HG03280 (cell line): ENCODE data around the gene NOS1AP.
"Not testable (repeated sequence)": the region's sequence is repeated elsewhere in the genome, so short reads cannot be mapped to it uniquely, and the experiment has no call there.

Experiments used
- ATAC-seq: cut with Tn5 transposase; IDR thresholded peaks from one replicate; pipeline ENCODE4 v1.9.1; 2021; ENCODE audit warnings: mild to moderate bottlenecking, moderate library complexity; ENCODE audit not compliant: unreplicated experiment

The NOS1AP gene

DNA sequence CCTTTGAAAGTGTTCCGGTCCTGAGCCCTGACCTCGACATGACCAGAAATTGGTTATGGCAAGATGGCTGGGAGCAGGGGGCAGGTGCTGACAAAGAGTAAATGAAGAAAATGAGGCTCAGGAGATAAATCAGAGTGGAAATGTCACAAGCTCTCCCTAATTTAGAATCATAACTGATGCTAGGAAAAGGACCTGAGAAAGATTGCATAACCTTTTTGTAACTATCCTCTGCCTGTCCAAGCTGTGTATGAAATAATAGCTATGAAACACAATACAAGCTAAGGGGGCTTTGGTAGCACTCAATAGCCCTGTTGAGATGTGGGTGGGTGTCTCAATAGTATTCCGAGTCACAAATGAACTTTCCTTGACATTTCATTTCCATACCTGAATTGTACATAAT, 12.9 kb upstream of the NOS1AP start:
- no peak for ATAC-seq

DNA sequence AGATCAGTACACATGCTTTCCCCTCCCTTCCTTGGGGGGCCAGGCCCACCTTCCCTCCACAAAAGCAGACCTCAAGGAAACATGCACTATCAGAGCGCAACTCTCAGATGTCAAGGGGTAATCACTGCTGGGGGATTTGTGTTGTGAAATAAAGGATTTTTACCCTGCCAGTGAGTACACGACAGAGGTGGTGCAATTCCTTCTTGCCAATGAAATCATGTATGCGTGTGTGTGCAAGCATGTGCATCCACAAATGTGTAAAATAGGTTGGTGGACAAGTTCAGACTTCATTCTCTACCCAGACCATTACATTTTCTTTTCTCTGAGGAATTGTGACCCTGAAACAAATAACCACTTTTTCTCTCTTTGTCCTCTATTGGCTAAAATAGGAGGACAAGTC, 9.8 kb upstream of the NOS1AP start:
- no peak for ATAC-seq

DNA sequence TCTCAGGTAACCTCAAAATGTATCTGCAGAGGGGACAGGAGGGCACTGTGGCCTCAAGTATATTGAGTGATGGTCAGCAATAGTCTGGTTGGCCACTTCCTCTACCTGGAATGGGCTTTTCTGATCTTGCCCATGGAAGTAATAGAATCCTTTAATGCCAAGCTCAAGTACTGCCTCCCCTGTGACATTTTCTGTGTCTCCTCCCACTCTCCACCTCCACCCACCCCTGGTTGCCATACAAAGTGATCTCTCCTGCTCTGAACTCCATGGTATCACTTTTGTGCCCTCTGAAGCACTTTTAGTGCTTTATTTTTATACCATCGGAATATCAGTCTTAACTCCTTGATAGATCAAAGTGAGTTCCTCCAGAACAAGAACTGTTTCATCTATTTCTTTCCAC, 9.2 kb upstream of the NOS1AP start:
- ATAC-seq, result no peak

DNA sequence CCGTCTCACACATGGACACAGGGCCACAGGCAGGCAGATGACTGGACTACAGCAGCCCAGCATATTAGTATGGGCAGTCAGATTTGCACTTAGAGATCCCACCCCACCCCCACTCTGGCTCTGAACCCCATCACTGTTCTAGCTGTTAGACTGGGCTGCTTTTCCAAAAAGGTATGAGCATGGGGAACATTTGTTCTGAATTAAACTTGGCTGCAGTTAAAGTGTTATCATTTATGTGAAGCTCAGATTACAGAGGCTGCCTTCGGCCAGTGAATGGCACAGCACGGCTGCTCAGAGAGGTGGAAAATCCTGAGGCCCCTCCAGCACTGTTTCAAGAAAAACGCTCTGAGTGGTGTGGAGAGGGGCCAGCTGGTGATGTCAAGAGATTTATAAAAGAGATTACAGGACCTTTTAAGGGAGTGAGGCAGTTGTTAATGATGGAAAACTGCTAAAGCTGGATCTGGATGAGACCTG, 6.9 kb upstream of the NOS1AP start:
- no peak for ATAC-seq

DNA sequence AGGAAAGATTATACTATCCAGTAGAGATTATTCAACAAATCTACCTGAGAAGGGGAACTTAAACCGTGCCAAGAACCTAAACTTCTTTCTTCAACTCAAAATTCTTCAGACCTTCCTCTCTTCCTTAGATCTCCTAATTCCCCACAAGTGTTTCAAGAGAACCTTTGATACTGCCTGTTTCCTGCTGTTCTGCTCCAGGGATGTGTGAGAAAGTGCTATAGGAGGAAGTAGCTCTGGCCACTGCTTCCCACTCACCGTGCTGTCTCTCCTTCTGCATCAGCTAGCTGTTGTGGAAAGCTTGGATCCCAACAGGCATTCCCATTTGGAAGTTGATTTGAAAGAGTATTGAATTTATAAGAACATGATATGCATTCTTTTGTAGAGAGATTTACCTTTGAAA, 4.5 kb upstream of the NOS1AP start:
- no peak for ATAC-seq

DNA sequence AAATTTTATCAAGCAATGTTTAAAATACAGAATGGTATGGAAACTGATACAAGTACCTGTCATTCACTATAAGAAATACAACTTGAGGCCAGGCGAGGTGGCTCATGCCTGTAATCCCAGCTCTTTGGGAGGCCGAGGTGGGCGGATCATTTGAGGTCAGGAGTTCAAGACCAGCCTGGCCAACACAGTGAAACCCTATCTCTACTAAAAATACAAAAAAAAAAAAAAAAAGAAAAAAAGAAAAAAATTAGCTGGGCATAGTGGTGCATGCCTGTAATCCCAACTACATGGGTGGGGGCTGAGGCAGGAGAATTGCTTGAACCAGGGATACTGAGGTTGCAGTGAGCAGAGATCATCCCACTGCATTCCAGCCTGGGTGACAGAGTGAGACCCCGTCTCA, 2.7 kb upstream of the NOS1AP start:
- not testable (repeated sequence) for ATAC-seq

DNA sequence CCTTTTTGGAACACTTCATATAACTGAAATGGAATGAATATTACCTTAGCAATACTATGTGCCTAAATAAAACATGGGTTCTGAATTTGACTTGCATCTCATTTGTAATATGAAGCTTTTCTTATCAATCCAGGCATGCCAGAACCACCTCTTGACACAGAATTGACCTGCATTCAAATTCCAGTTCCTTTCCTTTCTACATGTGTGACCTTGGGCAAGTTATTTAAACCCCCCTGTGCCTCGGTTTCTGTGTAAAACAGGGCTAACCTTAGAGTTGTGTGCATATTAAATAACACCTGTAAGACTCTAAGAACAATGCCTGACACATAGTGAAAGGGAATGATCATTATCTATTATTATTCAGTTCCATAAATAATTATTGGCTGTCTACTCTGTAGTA, 2.0 kb upstream of the NOS1AP start:
- ATAC-seq, result no peak

DNA sequence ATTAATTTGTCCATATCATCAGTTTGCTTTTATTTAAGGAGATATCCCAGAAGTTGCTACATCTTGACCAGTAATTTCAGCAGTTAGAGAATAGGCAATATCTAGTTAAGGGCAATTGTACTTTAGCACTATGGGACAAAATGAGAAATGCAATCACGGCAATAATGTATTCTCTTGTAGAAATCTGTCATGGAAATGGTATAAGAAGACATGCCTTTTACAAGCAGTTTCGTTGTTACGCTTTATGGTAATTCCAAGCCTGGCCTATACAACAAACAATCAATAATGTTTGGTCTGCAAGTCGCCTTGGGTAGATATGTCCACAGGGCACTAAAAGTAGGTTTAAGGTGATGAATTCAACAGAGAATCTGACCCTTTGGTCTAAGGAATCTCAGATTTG, 1.2 kb upstream of the NOS1AP start:
- no peak for ATAC-seq

DNA sequence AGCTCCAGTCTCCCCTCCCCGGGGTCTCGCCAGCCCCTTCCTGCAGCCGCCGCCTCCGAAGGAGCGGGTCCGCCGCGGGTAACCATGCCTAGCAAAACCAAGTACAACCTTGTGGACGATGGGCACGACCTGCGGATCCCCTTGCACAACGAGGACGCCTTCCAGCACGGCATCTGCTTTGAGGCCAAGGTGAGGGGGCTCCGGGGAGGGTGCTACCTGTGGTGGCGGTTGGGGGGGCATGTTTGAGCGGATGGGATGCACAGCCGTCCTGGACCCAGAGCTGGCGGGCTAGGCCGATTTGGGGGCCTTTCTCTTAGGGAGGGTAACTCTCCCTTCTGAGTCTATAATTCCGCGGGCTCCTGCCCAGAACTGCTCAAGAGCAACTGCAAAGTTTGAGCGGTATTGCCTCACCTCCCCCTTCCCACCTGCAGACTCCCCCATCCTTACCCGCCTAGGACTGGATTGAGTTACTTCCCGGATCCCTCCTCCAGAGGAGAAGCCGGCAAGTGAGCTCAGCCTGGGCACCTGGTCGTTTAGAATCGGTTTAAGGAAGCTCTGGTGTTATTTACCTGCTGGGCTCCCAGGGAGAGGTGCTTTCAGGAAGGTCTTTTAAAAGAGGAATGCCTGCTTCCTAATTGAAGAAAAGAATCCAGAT, 730 bp downstream of the NOS1AP start:
- no peak for ATAC-seq

DNA sequence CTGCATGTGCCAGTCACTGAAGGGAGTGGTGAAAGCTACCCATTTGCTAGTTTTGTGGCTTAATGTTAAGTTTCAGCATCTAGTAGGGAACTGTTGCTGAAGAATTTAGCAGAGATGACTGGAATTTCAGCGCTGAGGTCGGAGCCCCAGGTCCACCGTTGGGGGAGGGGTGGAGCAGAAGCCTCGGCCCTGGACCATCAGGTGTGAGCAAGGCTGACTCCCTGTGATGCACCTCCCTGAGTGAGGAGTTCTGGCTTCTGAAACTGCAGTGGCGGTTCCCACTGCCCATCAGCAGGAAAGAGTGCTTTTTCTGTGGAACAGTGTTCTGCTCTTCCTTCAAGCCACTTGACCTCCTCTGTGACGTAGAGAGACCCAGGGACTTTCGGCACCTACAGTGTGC, 1.3 kb downstream of the NOS1AP start:
- no peak for ATAC-seq

DNA sequence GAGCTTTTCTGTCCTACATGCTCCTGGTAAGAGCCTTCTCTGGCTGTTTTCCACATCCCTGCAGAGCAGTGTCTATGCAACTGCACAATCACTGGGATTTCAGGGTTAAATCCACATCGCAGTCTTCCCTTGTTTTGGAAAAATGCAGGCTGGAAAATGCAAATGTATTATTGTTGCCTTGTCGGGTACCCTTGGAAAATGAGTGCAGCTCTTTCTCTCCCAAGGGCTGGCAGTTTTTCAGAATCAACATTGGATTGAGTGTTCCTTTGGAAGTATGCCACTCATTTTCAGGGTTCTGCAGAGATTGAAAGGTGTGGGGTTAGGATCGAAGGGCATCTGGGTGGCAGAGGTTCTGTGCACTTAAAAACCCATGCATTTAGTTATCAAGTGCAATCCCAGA, 3.2 kb downstream of the NOS1AP start:
- no peak for ATAC-seq

DNA sequence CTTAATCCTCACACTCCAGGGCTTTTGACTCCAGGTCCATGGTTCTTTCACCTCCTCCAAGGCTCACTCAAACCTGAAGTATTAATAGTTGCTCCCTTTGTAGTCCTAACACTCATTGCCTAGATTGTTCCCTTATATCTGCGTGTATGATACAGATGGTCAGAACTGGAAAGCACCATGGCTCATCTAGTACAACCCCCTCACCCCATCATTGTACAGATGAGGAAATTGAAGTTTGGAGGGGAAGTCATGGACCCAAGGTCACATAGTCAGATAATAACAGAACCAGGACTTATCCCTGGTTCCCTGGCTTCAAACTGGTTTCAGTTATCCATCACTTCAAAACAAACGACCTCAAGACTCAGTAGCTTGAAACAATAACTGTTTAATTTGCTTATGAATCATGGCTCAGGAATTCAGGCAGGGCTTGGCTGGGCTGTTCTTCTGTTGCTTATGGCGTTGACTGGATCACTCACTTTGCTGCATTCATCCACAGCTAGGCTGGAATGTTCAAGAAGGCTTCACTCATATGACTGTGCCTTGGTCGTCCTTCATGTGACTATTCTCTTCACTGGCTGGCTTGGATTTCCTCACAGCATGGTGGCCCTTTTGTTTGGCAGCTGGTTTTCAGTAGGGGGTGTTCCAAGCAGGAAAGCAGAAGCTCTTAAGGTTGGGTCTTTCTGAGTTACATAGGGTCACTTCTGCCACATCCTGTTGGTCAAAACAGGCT, 5.0 kb downstream of the NOS1AP start:
- no peak for ATAC-seq

DNA sequence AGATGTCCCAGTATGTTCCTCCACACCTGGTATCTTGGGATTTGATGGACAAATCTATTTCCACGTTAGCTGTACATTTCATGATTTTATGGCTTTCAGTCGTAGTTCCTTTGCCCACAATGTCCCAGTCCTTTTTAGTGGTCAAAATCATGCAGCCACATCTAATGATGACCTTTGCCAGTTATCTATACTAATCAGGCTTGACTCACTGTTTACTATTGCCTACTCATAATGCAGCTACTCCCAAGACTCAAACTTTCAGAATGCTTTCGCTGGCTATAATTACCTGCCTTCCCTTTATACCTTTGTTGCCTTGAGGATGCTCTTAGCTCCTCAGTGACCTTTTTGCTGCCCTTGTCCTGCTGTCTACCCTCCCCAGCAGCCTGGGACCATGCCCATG, 6.4 kb downstream of the NOS1AP start:
- no peak for ATAC-seq

DNA sequence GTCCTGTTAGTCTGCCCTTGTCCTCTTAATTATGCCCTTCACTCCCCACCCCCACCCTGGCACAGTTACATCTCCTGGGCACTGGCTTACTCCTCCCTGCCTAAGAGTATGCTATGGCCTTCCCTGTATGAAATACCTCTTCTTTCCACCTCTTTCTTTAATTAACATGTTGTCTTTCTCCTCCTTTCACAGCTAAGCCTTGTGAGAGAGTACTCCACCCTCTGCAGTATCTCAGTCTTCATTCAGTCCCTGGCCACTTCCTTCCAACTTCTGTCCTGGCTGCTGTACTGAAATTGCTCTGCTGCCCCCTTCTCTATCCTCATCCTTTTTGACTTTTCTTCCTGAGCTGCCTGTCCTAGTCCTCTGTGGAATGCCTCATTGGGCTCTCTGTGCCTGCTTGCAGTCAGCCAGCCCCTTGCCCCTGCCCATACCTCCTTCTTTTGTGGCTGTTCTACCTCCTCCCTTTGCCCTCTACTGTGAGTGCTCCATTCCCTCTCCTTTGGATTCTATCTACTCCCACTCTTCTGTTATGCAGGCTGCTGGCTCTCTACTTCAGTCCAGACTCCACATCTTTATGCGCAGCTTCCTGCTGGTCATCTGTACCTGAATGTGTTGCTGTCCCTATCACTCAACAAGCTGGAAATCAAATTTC, 8.3 kb downstream of the NOS1AP start:
- ATAC-seq, result no peak

DNA sequence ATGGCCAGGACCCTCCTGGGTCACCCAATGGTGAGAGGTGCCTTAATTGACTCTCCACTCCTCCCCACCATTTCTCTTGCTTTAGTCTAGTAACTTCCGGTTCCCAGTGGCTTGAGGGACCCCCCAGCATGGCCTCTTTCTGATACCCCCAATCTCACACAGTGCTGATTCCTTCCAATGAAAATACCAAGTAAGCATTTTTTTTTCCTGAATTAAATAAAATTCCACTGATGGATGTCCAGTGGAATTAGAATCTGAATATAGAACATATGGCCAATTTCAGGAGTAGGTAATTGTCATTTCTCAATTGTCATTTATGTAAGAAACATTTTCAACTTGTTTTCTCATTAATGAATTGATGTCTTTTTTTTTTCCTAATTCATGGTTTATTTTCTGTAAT, 9.5 kb downstream of the NOS1AP start:
- ATAC-seq, result no peak

DNA sequence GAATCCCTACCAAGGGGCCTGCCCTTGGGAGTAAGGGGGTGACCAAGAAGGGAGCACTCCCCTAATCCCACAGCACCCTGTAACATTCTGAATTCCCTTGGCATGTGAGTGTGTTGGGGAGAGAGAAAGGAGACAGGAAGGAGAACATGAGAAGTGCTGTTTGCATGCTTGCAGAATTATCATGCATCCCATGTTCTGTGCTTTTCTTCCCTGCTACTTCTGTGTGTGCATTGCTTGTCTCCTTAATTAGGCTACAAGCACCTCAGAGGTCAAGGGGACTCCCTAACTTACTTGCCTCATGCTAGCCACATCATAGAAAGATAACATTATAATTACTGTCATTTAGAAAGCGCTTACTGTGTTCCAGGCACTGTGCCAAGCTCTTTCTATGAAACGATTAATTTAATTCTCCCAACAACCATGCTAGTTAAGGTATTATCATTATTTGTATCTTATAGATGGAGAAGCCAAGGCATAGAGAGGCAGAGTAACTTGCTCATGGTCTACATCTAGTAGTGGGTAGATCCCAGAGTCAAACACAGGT, 11.1 kb downstream of the NOS1AP start:
- no peak for ATAC-seq

DNA sequence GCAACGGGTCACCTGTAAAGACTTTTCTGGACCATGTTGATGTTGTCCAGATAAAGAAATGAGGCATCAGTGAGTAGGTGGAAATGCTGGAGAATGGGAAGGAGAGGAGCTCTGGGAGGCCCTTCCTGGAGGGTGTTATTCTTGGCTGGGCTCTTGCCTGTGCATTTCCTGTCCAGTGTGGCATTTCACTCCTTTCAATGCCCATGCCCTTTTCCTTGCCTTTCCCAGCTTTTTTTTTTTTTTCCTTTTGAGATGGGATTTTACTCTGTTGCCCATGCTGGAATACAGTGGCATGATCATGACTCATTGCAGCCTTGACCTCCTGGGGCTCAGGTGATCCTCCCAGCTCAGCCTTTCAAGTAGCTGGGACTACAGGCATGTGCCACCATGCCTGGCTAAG, 11.8 kb downstream of the NOS1AP start:
- ATAC-seq, result no peak

DNA sequence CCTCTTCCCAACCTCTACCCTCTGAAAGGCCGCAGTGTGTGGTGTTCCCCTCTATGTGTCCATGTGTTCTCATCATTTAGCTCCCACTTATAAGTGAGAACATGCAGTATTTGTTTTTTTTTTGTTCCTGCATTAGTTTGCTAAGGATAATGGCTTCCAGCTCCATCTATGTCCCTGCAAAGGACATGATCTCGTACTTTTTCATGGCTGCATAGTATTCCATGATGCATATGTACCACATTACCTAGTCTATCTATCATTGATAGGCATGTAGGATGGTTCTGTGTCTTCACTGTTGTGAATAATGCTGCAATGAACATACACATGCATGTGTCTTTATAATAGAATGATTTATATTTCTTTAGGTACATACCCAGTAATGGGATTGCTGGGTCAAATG, 12.6 kb downstream of the NOS1AP start:
- ATAC-seq, result not testable (repeated sequence)

DNA sequence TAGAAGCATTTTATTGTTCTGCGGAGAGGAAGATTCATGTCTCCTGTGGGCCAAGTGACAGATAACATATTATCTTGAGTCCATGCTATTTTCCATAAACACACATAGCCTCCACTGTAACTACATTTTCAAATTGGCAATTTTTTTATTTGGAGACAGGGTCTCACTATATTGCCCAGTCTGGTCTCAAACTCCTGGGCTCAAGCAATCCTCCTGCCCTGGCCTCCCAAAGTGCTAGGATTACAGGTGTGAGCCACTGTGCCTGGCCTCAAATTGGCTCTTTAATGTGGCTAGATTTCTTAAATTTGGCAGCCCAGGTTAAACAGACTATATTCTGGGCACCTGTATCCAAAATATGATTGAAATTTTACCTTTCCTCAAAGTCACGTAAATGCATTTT, 13.8 kb downstream of the NOS1AP start:
- ATAC-seq, result no peak

DNA sequence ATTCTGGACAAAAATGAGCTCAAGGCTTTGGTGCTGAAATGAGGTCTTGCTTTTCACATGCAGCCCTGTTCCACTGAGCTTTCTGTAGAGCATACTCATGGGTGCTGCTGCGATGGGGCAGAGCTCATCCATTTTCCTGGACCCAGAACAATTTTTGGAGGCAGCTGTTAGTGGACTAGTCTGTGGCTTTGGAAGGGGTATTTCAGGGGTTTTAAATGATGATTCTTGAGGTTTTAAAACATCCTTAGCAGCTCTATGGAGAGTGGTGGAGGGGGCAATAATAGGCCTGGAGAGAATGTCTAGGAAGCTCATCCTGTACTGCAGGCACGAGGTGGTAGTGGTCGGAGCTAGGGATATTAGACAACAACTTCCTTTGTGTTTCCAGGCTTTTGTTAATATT, 16.5 kb downstream of the NOS1AP start:
- no peak for ATAC-seq

DNA sequence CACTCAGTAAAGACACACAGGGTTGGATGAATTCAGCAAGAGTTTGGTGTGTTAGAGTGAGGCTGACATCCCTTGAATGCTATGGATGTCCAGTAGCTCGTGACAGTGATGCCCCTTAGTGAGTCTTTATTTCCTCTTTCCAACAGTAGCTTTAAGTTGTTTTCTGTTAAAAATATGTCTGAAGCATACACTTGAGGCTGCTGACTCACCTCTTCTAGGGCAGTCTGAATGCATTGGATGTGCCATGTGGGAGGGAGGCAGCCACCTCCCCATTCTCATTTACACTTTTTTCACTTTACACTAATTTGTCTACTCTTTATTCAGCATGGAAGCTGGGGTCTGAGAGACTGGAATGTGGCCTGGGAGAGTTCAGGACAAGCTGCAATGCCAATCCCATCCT, 17.6 kb downstream of the NOS1AP start:
- no peak for ATAC-seq

DNA sequence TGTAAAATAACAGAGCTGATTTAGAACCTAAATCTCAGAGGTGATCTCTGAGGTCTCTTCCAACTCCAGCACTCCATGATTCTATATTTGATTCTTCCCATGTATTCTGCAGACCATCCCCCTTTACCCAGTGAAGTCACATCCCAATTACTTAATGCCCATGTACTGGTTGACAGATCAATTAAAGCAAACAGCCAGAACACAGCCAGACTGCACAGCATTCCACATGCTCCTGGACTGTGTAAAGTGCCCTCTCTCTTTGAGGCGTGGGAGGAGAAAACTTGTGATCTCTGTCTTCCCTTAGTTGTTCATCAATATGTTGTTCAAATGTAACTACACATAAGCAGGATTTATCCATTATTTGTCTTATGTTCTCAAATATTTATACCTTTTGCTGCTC, 18.1 kb downstream of the NOS1AP start:
- no peak for ATAC-seq
